Stimulated activated CD4-positive, alpha-beta T cell treated with anti-CD3 and anti-CD28 coated beads, Interleukin-4, amount 100 ng/mL, for 24 hours (primary cell): ENCODE data around the gene EDN3.
"Not testable (repeated sequence)": the region's sequence is repeated elsewhere in the genome, so short reads cannot be mapped to it uniquely, and the experiment has no call there.

ENCODE experiments used
- DNase-seq: peaks from one replicate; pipeline ENCODE4 v3.0.0-alpha.2; 2020

The EDN3 gene

GRCh38 chr20:59336540-59336939 lies 36.1 kb downstream of the EDN3 start:
- DNase-seq, result no peak

GRCh38 chr20:59338444-59338843 lies 38.0 kb downstream of the EDN3 start:
- not testable (repeated sequence) for DNase-seq

GRCh38 chr20:59340201-59340885 lies 39.9 kb downstream of the EDN3 start:
- DNase-seq, result no peak

- DNase-seq, result not testable (repeated sequence)
These were observed 41.0 kb downstream of the EDN3 start for GRCh38 chr20:59341285-59342022.

GRCh38 chr20:59342023-59342957 lies 41.9 kb downstream of the EDN3 start:
- DNase-seq, result no peak

- DNase-seq, result no peak
These were observed 45.6 kb downstream of the EDN3 start for GRCh38 chr20:59346061-59346460.

- DNase-seq, result no peak
These were observed 48.9 kb downstream of the EDN3 start for GRCh38 chr20:59349277-59349676.

- no peak for DNase-seq
These were observed 50.1 kb downstream of the EDN3 start for GRCh38 chr20:59350330-59351156.

- DNase-seq, result no peak
These were observed 51.0 kb downstream of the EDN3 start for GRCh38 chr20:59351157-59352040.

- DNase-seq, result no peak
These were observed 52.1 kb downstream of the EDN3 start for GRCh38 chr20:59352541-59352940.

GRCh38 chr20:59352990-59353389 lies 52.6 kb downstream of the EDN3 start:
- DNase-seq, result no peak

- DNase-seq, result no peak
These were observed 54.0 kb downstream of the EDN3 start for GRCh38 chr20:59354460-59354859.

- DNase-seq, result no peak
These were observed 54.8 kb downstream of the EDN3 start for GRCh38 chr20:59355242-59355641.

- DNase-seq, result no peak
These were observed 56.3 kb downstream of the EDN3 start for GRCh38 chr20:59356662-59357165.

- DNase-seq, result not testable (repeated sequence)
These were observed 58.4 kb downstream of the EDN3 start for GRCh38 chr20:59358793-59359192.

GRCh38 chr20:59359906-59360725 lies 59.7 kb downstream of the EDN3 start:
- no peak for DNase-seq

GRCh38 chr20:59360934-59361333 lies 60.5 kb downstream of the EDN3 start:
- DNase-seq, result no peak

GRCh38 chr20:59361411-59361810 lies 61.0 kb downstream of the EDN3 start:
- DNase-seq, result no peak

GRCh38 chr20:59363101-59363500 lies 62.7 kb downstream of the EDN3 start:
- DNase-seq, result no peak

- no peak for DNase-seq
These were observed 64.2 kb downstream of the EDN3 start for GRCh38 chr20:59364611-59365010.
